SK-N-SH (cell line): ENCODE results near the gene PXN. TPM values are rescaled to one million over a fixed set of nuclear protein-coding genes. Genes with fewer than 3 reads are reported as not detected.

Experiments used
- CTCF ChIA-PET: fragments of 300-600, 350-600 bp; formaldehyde crosslinking; extraction: SDS; loops from one replicate; lab custom pipeline; 2021; lab: Yijun Ruan, JAX
- POLR2A ChIA-PET: fragments of 350-600 bp; sonication (Branson Sonifier 250); formaldehyde crosslinking; extraction: SDS; loops from one replicate; lab custom pipeline; 2020; ENCODE audit warnings: antibody characterized with exemption, inconsistent platforms; lab: Yijun Ruan, JAX
- DNase-seq: peaks from one replicate; pipeline ENCODE4 v3.0.0; 2012
- H2AFZ ChIP-seq: fragments of 200-600 bp; sonication (generic); 2 replicates; pipeline ENCODE4 v1.8.1; 2016; ENCODE audit warnings: antibody characterized with exemption, mild to moderate bottlenecking, low read depth
- H3F3A ChIP-seq: fragments of 200-600 bp; sonication (generic); replicated peaks from 2 replicates; pipeline ENCODE3; 2016; ENCODE audit warnings: antibody characterized with exemption, mild to moderate bottlenecking; ENCODE audit not compliant: insufficient read depth
- H3K27ac ChIP-seq, 2 experiments: fragments of 200-500 bp in 1 of 2; fragments of 200-600 bp in 1 of 2; sonication (Bioruptor generic) in 1 of 2; sonication (generic), shearing (Covaris generic) in 1 of 2; 2 replicates each; pipeline versions ENCODE4 v1.5.1 to v1.6.1; 2014 to 2016; ENCODE audit warnings: low read depth in 2 of 2, inconsistent platforms in 1 of 2, low read length in 1 of 2, mild to moderate bottlenecking in 1 of 2, mixed read lengths in 1 of 2
- H3K27me3 ChIP-seq: fragments of 200-600 bp; sonication (generic), shearing (Covaris generic); 2 replicates; pipeline ENCODE4 v1.6.1; 2016; ENCODE audit warnings: mixed run types; ENCODE audit not compliant: insufficient read depth
- H3K36me3 ChIP-seq, 2 experiments: fragments of 200-500 bp in 1 of 2; fragments of 200-600 bp in 1 of 2; sonication (Bioruptor generic) in 1 of 2; sonication (generic) in 1 of 2; replicated peaks in 1 of 2; 2 replicates each; pipeline versions ENCODE3 to v1.5.1; 2014 to 2016; ENCODE audit warnings: low read length in 1 of 2, mild to moderate bottlenecking in 1 of 2; ENCODE audit not compliant: insufficient read depth in 2 of 2, control insufficient read depth in 1 of 2
- H3K4me1 ChIP-seq, 2 experiments: fragments of 200-500 bp in 1 of 2; fragments of 200-600 bp in 1 of 2; sonication (Bioruptor generic) in 1 of 2; sonication (generic), shearing (Covaris generic) in 1 of 2; 2 replicates each; pipeline versions ENCODE4 v1.5.1 to v1.6.1; 2014 to 2016; ENCODE audit warnings: low read depth in 1 of 2, low read length in 1 of 2, mixed run types in 1 of 2; ENCODE audit not compliant: insufficient read depth in 2 of 2, control insufficient read depth in 1 of 2
- H3K4me2 ChIP-seq: fragments of 200-600 bp; sonication (generic), shearing (Covaris generic); 2 replicates; pipeline ENCODE4 v1.6.1; 2017; ENCODE audit warnings: mixed run types
- H3K4me3 ChIP-seq, 2 experiments: fragments of 200-500 bp in 1 of 2; fragments of 200-600 bp in 1 of 2; sonication (Bioruptor generic) in 1 of 2; sonication (generic), shearing (Covaris generic) in 1 of 2; 2 replicates each; pipeline versions ENCODE4 v1.5.1 to v1.8.1; 2014 to 2016; ENCODE audit warnings: low read depth in 2 of 2, inconsistent platforms in 1 of 2, low read length in 1 of 2, mild to moderate bottlenecking in 1 of 2, mixed read lengths in 1 of 2, moderate library complexity in 1 of 2
- H3K79me2 ChIP-seq: fragments of 200-600 bp; sonication (generic); 2 replicates; pipeline ENCODE4 v1.8.1; 2017; ENCODE audit warnings: mild to moderate bottlenecking; ENCODE audit not compliant: insufficient read depth
- H3K9ac ChIP-seq: fragments of 200-600 bp; sonication (generic); 2 replicates; pipeline ENCODE4 v1.6.1; 2017; ENCODE audit warnings: mixed run types
- H3K9me2 ChIP-seq: fragments of 200-600 bp; sonication (generic); 2 replicates; pipeline ENCODE4 v1.6.1; 2017; ENCODE audit warnings: mixed run types
- H3K9me3 ChIP-seq: fragments of 200-600 bp; sonication (generic); 2 replicates; pipeline ENCODE4 v1.6.1; 2017; ENCODE audit warnings: mixed run types, mild to moderate bottlenecking, moderate library complexity
- H4K20me1 ChIP-seq: fragments of 200-600 bp; sonication (generic); 2 replicates; pipeline ENCODE4 v1.6.1; 2017; ENCODE audit warnings: mild to moderate bottlenecking, mixed run types; ENCODE audit not compliant: insufficient read depth
- EZH2phosphoT487 ChIP-seq: fragments of 200-600 bp; sonication (generic); IDR thresholded peaks from 2 replicates; pipeline ENCODE4 v1.6.1; 2017; ENCODE audit warnings: low read depth, mixed run types, mild to moderate bottlenecking, antibody characterized with exemption, moderate library complexity, borderline replicate concordance
- GATA2 ChIP-seq: sonication (generic); formaldehyde crosslinking; IDR thresholded peaks from 2 replicates; pipeline ENCODE4 v1.5.0; 2020; ENCODE audit warnings: mild to moderate bottlenecking, missing genetic modification reagents
- JUND ChIP-seq: IDR thresholded peaks from 2 replicates; pipeline ENCODE4 v1.4.0; 2012
- MXI1 ChIP-seq: IDR thresholded peaks from 2 replicates; pipeline ENCODE4 v1.6.1; 2012; ENCODE audit warnings: mild to moderate bottlenecking, low read depth, low read length, improper control_type of control experiment
- RAD21 ChIP-seq: IDR thresholded peaks from 2 replicates; pipeline ENCODE4 v1.6.1; 2012; ENCODE audit warnings: mild to moderate bottlenecking, low read length
- RCOR1 ChIP-seq: fragments of 150-350 bp; IDR thresholded peaks from 2 replicates; pipeline ENCODE4 v1.6.1; 2017; ENCODE audit warnings: antibody characterized with exemption, low read length
- RFX5 ChIP-seq: IDR thresholded peaks from 2 replicates; pipeline ENCODE4 v1.6.1; 2012; ENCODE audit warnings: mild to moderate bottlenecking, improper control_type of control experiment, low read length
- SMC3 ChIP-seq: IDR thresholded peaks from 2 replicates; pipeline ENCODE4 v1.6.1; 2012; ENCODE audit warnings: low read depth, low read length, improper control_type of control experiment
- TCF12 ChIP-seq: IDR thresholded peaks from 2 replicates; pipeline ENCODE4 v1.4.0; 2012
- WGBS: methylation state at CpG from one replicate; pipeline ENCODE4 v1.1.6; 2017; ENCODE audit warnings: low lambda C conversion rate; 5-methylcytosine and 5-hydroxymethylcytosine counted together
- polyA plus RNA-seq, 3 experiments: library from polyadenylated mRNA; depleted of rRNA; stranded (reverse); fragments of >200 nt; gene quantifications; 2 replicates each; pipeline ENCODE4 v1.2.3, GENCODE V29; 2012
- TF ChIP-seq, protein P1 (sequence below): IDR thresholded peaks from 2 replicates; pipeline ENCODE4 v1.4.0; 2012; ENCODE audit warnings: low read depth, borderline replicate concordance
- TF ChIP-seq, protein P2 (sequence below): fragments of 150-350 bp; IDR thresholded peaks from 2 replicates; pipeline ENCODE4 v1.6.1; 2017; ENCODE audit warnings: antibody characterized with exemption, low read length, low read depth, borderline replicate concordance

The PXN gene
- polyA plus RNA-seq, 1 of the 3 experiments (the other 2 are of a cell fraction) = 89.0 TPM

DNA sequence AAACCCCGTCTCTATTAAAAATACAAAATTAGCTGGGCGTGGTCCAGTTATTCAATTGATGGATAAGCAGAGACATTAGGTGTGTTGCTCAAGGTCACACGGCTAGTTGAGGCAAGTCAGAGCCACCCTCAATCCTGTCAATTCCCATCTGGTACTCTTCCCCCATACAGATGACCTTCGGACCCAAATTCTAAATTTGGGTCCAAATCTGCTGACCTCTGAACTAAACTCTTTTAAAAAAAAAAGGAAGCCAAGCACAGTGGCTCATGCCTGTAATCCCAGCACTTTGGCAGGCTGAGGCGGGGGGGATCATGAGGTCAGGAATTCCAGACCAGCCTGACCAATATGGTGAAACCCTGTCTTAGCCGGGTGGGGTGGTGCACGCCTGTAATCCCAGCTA is 94.9 kb downstream of the PXN start:
- Histone ChIP-seq H3K9me3 (no peaks in the 10 kb centered on the region), H3K4me2 (no peak overlapping the region), H3K27ac (no peak overlapping the region), H3K79me2 (peaks cover 9% of the 10 kb centered on the region; the same call in 1 of the 2 replicates), H2AFZ (no peak overlapping the region), H3K4me1 (no peaks in the 10 kb centered on the region), H3K9ac (no peak overlapping the region), H3F3A (peaks cover 7% of the 10 kb centered on the region), H3K36me3 (peaks cover 49 to 60% of the 10 kb centered on the region in 2 experiments), H4K20me1 (0 out of 2 replicates have a peak, but pooled peaks cover 4% of the 10 kb centered on the region), H3K4me3 (no peak overlapping the region), H3K27me3 (no peaks in the 10 kb centered on the region), H3K9me2 (no peaks in the 10 kb centered on the region)
- DNase-seq = no peak
- ChIA-PET POLR2A (no interaction called here), CTCF (interaction anchor here (1.6 kb wide), 1 partner anchor 58 kb away, joined by 3 read pairs; no protein-coding TSS in a partner anchor)
- no peak for TF ChIP-seq GATA2 (CRISPR knock-in tag)
- TF ChIP-seq, protein P1, sequence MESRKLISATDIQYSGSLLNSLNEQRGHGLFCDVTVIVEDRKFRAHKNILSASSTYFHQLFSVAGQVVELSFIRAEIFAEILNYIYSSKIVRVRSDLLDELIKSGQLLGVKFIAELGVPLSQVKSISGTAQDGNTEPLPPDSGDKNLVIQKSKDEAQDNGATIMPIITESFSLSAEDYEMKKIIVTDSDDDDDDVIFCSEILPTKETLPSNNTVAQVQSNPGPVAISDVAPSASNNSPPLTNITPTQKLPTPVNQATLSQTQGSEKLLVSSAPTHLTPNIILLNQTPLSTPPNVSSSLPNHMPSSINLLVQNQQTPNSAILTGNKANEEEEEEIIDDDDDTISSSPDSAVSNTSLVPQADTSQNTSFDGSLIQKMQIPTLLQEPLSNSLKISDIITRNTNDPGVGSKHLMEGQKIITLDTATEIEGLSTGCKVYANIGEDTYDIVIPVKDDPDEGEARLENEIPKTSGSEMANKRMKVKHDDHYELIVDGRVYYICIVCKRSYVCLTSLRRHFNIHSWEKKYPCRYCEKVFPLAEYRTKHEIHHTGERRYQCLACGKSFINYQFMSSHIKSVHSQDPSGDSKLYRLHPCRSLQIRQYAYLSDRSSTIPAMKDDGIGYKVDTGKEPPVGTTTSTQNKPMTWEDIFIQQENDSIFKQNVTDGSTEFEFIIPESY = no peak
- TF ChIP-seq, protein P2, sequence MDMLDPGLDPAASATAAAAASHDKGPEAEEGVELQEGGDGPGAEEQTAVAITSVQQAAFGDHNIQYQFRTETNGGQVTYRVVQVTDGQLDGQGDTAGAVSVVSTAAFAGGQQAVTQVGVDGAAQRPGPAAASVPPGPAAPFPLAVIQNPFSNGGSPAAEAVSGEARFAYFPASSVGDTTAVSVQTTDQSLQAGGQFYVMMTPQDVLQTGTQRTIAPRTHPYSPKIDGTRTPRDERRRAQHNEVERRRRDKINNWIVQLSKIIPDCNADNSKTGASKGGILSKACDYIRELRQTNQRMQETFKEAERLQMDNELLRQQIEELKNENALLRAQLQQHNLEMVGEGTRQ = no peak
- TF ChIP-seq RAD21 = no peak
- TF ChIP-seq SMC3 = no peak
- TF ChIP-seq RCOR1 = no peak
- TF ChIP-seq TCF12 = no peak
- no peak for TF ChIP-seq JUND
- no peak for TF ChIP-seq EZH2phosphoT487
- TF ChIP-seq MXI1 = no peak
- WGBS = 96% methylated on average over 7 of the region's 7 CpGs

DNA sequence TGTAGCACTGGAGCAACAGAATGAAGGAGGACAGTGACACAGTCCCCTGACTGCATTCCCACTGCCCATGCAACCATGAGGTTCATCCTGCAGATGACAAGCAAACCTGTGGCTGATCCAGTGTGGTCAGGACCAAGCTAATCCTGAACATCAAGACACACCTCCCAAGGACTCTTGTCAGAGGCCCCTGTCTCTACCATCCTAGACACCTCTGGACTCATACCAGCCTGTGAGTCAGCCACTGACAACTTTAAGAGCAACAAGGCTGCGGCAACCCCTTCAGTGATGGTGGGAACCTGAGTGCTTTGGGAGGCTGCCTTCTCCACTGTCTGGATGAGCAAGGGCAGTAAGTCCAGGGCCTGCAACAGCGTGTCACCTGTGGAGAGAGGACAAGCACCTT is 95.6 kb downstream of the PXN start:
- Histone ChIP-seq H3K27me3 (no peaks in the 10 kb centered on the region), H3K9me3 (no peaks in the 10 kb centered on the region), H3K4me1 (no peaks in the 10 kb centered on the region), H3F3A (peaks cover 7% of the 10 kb centered on the region), H3K36me3 (peaks cover 48 to 53% of the 10 kb centered on the region in 2 experiments), H3K9ac (no peak overlapping the region), H4K20me1 (0 out of 2 replicates have a peak, but pooled peaks cover 4% of the 10 kb centered on the region), H3K9me2 (no peaks in the 10 kb centered on the region), H2AFZ (no peak overlapping the region), H3K4me2 (no peak overlapping the region), H3K79me2 (peaks cover 14% of the 10 kb centered on the region; the same call in 1 of the 2 replicates), H3K27ac (no peak overlapping the region), H3K4me3 (no peak overlapping the region)
- POLR2A ChIA-PET = no interaction called here
- no peak for DNase-seq
- CTCF ChIA-PET = interaction anchor here (1.6 kb wide), 1 partner anchor 59 kb away, joined by 3 read pairs; no protein-coding TSS in a partner anchor
- TF ChIP-seq SMC3 = no peak
- TF ChIP-seq RFX5 = no peak
- WGBS = 94% methylated on average over 2 of the region's 2 CpGs
